Esophagus squamous epithelium (tissue), 5 donors: ENCODE measurements around the gene OCRL. TPM values are rescaled to one million over a fixed set of nuclear protein-coding genes. Genes with fewer than 3 reads are reported as not detected.

ENCODE experiments used
- DNase-seq: peaks from one replicate; lab custom pipeline; 2025; lab: John Stamatoyannopoulos, UW
- H3K27ac ChIP-seq, 4 donors: fragments of 200-600 bp; sonication (generic); one replicate each; pipeline ENCODE4 v1.5.1; 2016 to 2019; ENCODE audit warnings: mild to moderate bottlenecking in 1 of 4
- H3K27me3 ChIP-seq, 4 donors: fragments of 200-600 bp; sonication (generic); 1 replicate in 3 of 4; 2 replicates in 1 of 4; pipeline versions ENCODE4 v1.5.1 to v1.6.0; 2017 to 2021; ENCODE audit warnings: antibody characterized with exemption in 1 of 4
- H3K36me3 ChIP-seq, 3 donors: fragments of 200-600 bp; sonication (generic); one replicate each; pipeline ENCODE4 v1.5.1; 2016 to 2019
- H3K4me1 ChIP-seq, 3 donors: fragments of 200-600 bp; sonication (generic); one replicate each; pipeline ENCODE4 v1.5.1; 2017 to 2019
- H3K4me3 ChIP-seq, 4 donors: fragments of 200-600 bp; sonication (generic); 1 replicate in 3 of 4; 2 replicates in 1 of 4; pipeline ENCODE4 v1.5.1; 2016 to 2019; ENCODE audit warnings: mild to moderate bottlenecking in 2 of 4, moderate library complexity in 1 of 4
- H3K9me3 ChIP-seq, 3 donors: fragments of 200-600 bp; sonication (generic); one replicate each; pipeline ENCODE4 v1.5.1; 2016 to 2019
- CTCF ChIP-seq, 6 experiments: fragments of 450-650 bp in 4 of 6; fragments of 200-600 bp in 2 of 6; sonication (generic) in 2 of 6; IDR thresholded peaks; one replicate each; pipeline ENCODE4 v1.5.1; 2016 to 2019; ENCODE audit warnings: antibody characterized with exemption in 6 of 6, mild to moderate bottlenecking in 4 of 6, moderate library complexity in 4 of 6
- POLR2A ChIP-seq, 4 donors: fragments of 450-650 bp; IDR thresholded peaks; one replicate each; pipeline ENCODE4 v1.6.1; 2017; ENCODE audit warnings: antibody characterized with exemption in 4 of 4, mild to moderate bottlenecking in 4 of 4, moderate library complexity in 3 of 4
- WGBS, 2 donors: methylation state at CpG; one replicate each; pipeline ENCODE4 v1.1.5; 2018; 5-methylcytosine and 5-hydroxymethylcytosine counted together
- intact Hi-C: fragments of 100-400 bp; cut with DNase I; formaldehyde crosslinking; loops from one replicate; pipeline ENCODE4 v1.15.0; 2022
- total RNA-seq, 4 donors: library from RNA; depleted of rRNA; stranded (reverse); fragments of >200 nt; gene quantifications; one replicate each; pipeline ENCODE4 v1.1.0, GENCODE V29; 2016
- donor health status: DM: yes; HTN: yes; CAD: no.

The OCRL gene
- total RNA-seq, 4 donors from 2014 or later = 7.9 to 13.4 (median 10.7) TPM

GRCh38 chrX:129524250-129524850, 15.7 kb upstream of the OCRL start:
- Histone ChIP-seq H3K27ac (no peak overlapping the region), H3K36me3 (no peaks in the 10 kb centered on the region), H3K9me3 (no peaks in the 10 kb centered on the region), H3K27me3 (no peaks in the 10 kb centered on the region), H3K4me3 (no peak overlapping the region), H3K4me1 (peaks cover 0 to 10% (median 0%) of the 10 kb centered on the region in 3 donors)
- TF ChIP-seq CTCF (IDR thresholded peaks at IDR 0.05) (no peak), POLR2A (IDR thresholded peaks at IDR 0.05) (no peak)
- intact Hi-C loops = no loop called here
- DNase-seq = no peak
- WGBS, 2 donors = 65 to 83% methylated on average over 3 of the region's 3 CpGs

DNA sequence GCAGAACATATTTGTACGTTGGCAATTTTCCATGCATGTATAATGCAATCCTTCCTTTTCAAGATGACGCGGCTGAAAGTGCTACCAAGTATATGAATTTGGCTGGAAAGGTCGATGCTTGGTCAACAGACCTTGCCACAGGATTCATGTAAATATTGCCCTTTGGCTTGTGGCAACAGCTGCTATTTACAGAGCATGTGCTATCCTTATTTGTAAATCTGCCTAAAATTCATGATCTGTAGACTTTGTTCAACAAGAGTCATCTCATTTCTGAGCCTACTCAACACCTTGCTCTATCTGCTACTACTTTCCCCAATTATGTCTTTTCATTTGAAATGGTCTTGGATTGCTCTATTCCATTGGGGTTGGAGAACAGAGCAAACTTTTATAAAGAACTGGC, 14.9 kb upstream of the OCRL start:
- Histone ChIP-seq H3K27me3 (no peaks in the 10 kb centered on the region), H3K9me3 (no peaks in the 10 kb centered on the region), H3K4me1 (peaks cover 0 to 10% (median 0%) of the 10 kb centered on the region in 3 donors), H3K36me3 (no peaks in the 10 kb centered on the region), H3K27ac (no peak overlapping the region), H3K4me3 (no peak overlapping the region)
- no peak for TF ChIP-seq CTCF (IDR thresholded peaks at IDR 0.05)
- TF ChIP-seq POLR2A (IDR thresholded peaks at IDR 0.05) = no peak
- no peak for DNase-seq
- WGBS, 2 donors = 62 to 64% methylated on average over 4 of the region's 4 CpGs
- intact Hi-C loops = no loop called here

DNA sequence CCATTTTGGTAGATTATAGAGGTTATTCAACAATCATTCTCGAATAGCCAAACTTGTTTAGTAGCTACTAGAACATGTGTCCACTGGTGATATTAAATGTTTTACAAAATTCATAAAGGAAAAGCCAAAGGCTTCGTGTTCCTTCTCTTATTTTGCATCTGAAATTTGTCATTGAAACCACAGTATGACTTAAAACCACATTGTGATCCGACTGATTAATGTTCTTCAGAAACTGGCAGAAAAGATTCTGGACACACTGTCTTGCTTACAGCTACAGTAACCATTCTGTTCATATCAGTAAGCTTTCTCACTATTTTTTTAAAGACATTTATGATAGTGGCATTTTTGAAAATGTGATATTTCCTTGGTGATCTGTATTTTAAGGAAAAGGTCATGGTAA, 14.2 kb upstream of the OCRL start:
- TF ChIP-seq POLR2A (IDR thresholded peaks at IDR 0.05) = no peak
- TF ChIP-seq CTCF (IDR thresholded peaks at IDR 0.05) = no peak
- Histone ChIP-seq H3K27me3 (no peaks in the 10 kb centered on the region), H3K27ac (no peak overlapping the region), H3K36me3 (no peaks in the 10 kb centered on the region), H3K4me3 (no peak overlapping the region), H3K4me1 (peaks cover 0 to 10% (median 0%) of the 10 kb centered on the region in 3 donors), H3K9me3 (no peaks in the 10 kb centered on the region)
- WGBS, 2 donors = 53 to 56% methylated on average over 3 of the region's 3 CpGs
- no peak for DNase-seq
- intact Hi-C loops = no loop called here

- DNase-seq = no peak
- no peaks in the 10 kb centered on the region for H3K27me3 ChIP-seq
- H3K36me3 ChIP-seq = no peaks in the 10 kb centered on the region
- no peaks in the 10 kb centered on the region for H3K9me3 ChIP-seq
- WGBS, 2 donors = 29 to 46% methylated on average over 3 to 4 of the region's 4 CpGs
- no peak overlapping the region for H3K27ac ChIP-seq
- no peak overlapping the region for H3K4me3 ChIP-seq
- H3K4me1 ChIP-seq = peaks cover 0 to 2% (median 0%) of the 10 kb centered on the region in 3 donors
- intact Hi-C loops = no loop called here
- TF ChIP-seq CTCF (IDR thresholded peaks at IDR 0.05) = no peak
- TF ChIP-seq POLR2A (IDR thresholded peaks at IDR 0.05) = no peak
Observed at GRCh38 chrX:129529685-129530281, 10.3 kb upstream of the OCRL start.

DNA sequence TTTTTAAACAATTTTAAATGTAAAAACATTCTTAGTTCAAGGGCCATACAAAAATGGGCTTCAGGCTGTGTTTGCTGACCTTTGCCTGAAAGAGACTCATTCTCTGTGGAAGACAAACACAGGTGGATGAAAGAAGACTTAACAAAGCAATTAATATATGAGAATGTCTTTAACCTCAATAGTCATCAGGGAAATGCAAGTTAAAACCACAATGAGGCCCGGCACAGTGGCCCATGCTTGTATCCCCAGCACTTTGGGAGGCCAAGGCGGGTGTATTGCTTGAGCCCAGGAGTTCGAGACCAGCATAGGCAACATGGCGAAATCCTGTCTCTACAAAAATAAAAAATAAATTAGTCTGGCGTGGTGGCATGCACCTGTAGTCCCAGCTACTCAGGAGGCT, 9.6 kb upstream of the OCRL start:
- no peak for DNase-seq
- TF ChIP-seq CTCF (IDR thresholded peaks at IDR 0.05) = no peak
- TF ChIP-seq POLR2A (IDR thresholded peaks at IDR 0.05) = no peak
- H3K9me3 ChIP-seq = no peaks in the 10 kb centered on the region
- 56 to 83% methylated on average over 3 to 5 of the region's 5 CpGs for WGBS, 2 donors
- intact Hi-C loops = no loop called here
- no peaks in the 10 kb centered on the region for H3K36me3 ChIP-seq
- H3K4me3 ChIP-seq = no peak overlapping the region
- H3K27me3 ChIP-seq = no peaks in the 10 kb centered on the region
- H3K27ac ChIP-seq = no peak overlapping the region
- peaks cover 0 to 5% (median 0%) of the 10 kb centered on the region in 3 donors for H3K4me1 ChIP-seq
